HG03354 (cell line): ENCODE data around the gene SLC13A5.

ENCODE experiments used
- ATAC-seq: cut with Tn5 transposase; IDR thresholded peaks from one replicate; pipeline ENCODE4 v1.9.1; 2021; ENCODE audit warnings: mild to moderate bottlenecking; ENCODE audit not compliant: unreplicated experiment, poor library complexity, severe bottlenecking

Gene SLC13A5

DNA sequence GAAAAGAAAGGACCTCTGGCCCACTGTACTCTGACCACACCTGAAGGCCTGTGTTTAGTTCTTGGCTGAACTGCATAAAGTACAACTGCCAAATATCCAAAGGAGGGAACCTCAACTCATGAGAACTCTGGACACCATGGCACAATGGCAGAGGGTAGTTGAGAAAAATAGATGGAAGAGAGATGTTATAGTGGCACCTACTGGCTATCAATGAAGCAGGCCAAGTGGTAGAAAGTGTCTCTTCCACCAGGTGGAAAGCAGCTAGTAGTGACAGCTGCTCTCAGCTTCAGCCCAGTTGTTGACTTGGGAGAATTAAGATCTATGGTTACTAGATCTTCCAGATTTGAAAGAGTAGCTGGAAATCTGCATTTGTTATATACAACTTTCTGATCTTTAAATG lies 65.0 kb downstream of the SLC13A5 start:
- ATAC-seq = no peak

DNA sequence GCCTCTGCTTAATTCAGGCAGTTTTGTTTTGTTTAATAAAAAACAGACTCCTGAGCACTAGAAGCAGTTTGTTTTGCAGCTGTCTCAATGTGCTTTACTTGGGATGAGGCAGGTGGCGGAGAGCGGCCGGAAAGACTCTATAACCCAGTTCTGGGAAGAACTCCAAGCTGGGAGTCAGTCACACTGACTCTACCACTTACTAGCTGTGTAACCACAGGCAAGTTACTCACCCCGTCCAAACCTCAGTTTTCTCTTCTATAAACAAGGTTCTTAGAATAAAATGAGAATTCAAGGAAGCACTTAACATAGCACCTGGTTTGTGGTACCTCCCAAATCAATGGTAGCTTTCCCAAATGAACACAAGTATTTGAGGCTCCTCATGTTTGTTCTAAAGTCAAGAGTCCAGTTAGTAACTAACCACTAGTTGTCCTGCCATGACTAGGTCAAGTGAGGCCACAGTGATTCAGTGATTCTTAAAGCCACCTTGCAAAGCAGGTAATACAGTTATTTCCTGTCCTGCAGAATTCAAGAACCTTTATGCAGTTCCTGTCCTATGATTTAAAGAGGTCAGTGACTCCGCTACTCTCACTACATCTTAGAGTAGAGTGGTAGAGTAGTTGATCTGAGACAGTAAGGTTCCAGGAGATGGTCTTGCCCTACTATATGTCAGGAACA lies 69.6 kb downstream of the SLC13A5 start:
- no peak for ATAC-seq

- ATAC-seq = no peak
Observed at GRCh38 chr17:6642592-6642991, 70.6 kb downstream of the SLC13A5 start.

DNA sequence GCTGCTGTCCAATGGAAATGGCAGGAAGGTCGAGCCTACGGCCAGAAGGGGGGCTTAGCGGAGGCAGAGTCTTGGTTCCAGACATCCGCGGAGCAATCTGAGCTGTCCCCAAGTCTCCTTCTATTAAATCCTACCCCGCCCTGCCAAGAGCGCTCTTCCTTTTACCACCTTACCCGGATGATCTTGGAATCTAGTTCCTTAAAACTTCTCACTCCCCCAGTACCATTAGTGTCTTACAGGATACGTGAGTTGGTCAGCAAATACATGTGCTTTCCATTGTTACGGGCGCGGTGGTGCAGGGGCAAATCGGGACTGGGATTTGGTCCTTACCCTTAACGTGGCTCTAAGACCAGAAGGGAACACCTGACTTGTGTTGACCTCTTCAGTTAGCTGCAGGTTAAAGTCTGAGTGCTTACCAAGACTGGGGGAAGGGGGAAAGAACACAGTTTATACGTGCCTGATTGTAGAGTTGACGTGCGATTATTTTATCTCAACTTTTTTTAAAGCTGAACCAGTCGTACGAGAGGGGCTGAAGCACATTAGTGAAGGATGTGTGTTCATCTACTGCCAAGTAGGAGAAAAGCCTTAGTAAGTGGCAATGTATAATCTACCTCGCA lies 71.8 kb downstream of the SLC13A5 start:
- peak; percentile 24 for ATAC-seq

GRCh38 chr17:6640536-6641246 lies 72.5 kb downstream of the SLC13A5 start, which contains the start of the genes KIAA0753 and TXNDC17:
Gene KIAA0753, minus strand, starts transcription at chr17:6640711. Its CDS starts 5,608 bp downstream, at chr17:6635103.
Gene TXNDC17, plus strand, starts transcription at chr17:6641060. Its CDS starts 23 bp downstream, at chr17:6641083.
- ATAC-seq = peak; percentile 87

- ATAC-seq = peak; percentile 29
Observed at GRCh38 chr17:6639586-6640535, 73.3 kb downstream of the SLC13A5 start.

- ATAC-seq = no peak
Observed at GRCh38 chr17:6639014-6639585, 74.1 kb downstream of the SLC13A5 start.

GRCh38 chr17:6638046-6638908 lies 74.9 kb downstream of the SLC13A5 start:
- no peak for ATAC-seq

DNA sequence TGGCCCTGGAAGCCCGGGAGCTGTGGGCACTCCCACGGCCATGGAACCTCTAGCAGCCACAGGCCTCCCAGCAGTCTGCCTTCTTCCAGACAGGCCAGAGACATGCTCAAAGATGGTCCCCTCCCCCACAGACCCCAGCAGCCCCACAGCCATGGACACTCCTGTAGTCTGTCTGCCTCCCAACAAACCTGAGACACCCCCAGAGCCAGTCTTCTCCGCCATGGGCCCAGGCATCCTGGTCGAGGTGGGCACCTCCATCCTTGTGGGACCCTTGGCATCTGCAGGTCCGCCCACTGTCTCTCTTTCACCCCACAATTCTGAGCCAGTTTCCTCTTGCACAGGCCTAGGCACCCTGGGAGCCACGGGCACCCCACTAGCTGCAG lies 75.7 kb downstream of the SLC13A5 start:
- no peak for ATAC-seq

GRCh38 chr17:6636616-6637457 lies 76.3 kb downstream of the SLC13A5 start:
- no peak for ATAC-seq

DNA sequence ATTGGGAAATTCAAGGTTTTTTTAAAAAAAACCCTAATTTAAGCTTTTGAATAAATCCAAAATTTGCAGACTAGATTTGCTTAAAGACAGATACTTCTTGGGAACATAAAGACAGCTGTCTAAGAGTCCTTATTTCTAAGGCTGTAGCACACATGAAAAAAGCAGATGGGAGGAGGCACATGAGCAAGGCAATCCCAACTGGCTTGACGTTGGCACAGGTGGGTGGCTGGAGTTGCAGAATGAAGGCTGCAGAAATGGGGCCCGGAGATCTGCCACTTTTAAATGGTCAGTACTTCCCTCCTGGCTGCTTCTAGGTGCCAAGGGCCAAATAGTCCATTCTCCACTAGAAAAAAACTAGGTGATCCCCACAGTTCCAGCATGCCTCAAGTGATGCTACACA lies 77.1 kb downstream of the SLC13A5 start:
- ATAC-seq = no peak
